HepG2 (cell line): Measurements from ENCODE around the gene PPM1H. TPM values are rescaled to one million over a fixed set of nuclear protein-coding genes. Genes with fewer than 3 reads are reported as not detected.

Source experiments
- ATAC-seq: fragments of 200-7000 bp; cut with Tn5 transposase; 3 replicates; pipeline ENCODE4 v1.9.1; 2020; ENCODE audit warnings: mild to moderate bottlenecking, moderate library complexity
- BruUV-seq: library from RNA; stranded (reverse); fragments of 400-500 nt; replicated peaks from 2 replicates; lab custom pipeline; 2021; lab: Mats Ljungman, UMichigan
- CTCF ChIA-PET: fragments of 300-600 bp; formaldehyde crosslinking; extraction: SDS; loops from one replicate; lab custom pipeline; 2021; ENCODE audit warnings: low total read pairs, inconsistent platforms, low intra/inter-chr PET ratio; lab: Yijun Ruan, JAX
- POLR2A ChIA-PET: fragments of 350-600 bp; sonication (Branson Sonifier 250); formaldehyde crosslinking; loops from one replicate; lab custom pipeline; 2020; ENCODE audit warnings: antibody characterized with exemption, inconsistent platforms; lab: Yijun Ruan, JAX
- DNase-seq: peaks from one replicate; pipeline ENCODE4 v3.0.0-alpha.2; 2015; ENCODE audit warnings: low spot score
- FAIRE-seq: peaks from 3 replicates; lab custom pipeline; 2011; peaks lifted over from hg19 to GRCh38; lab: Jason Lieb, UNC
- H2AFZ ChIP-seq: one replicate; pipeline ENCODE4 v1.6.1; 2011; ENCODE audit warnings: low read length, inconsistent platforms
- H3K27ac ChIP-seq: fragments of 300-600 bp; 3 replicates; pipeline ENCODE4 v1.8.0; 2011; ENCODE audit warnings: mixed run types, mild to moderate bottlenecking, mixed read lengths, low read length, inconsistent platforms; ENCODE audit not compliant: insufficient read depth; ENCODE audit errors: extremely low read length
- H3K27me3 ChIP-seq, 2 experiments: fragments of 200-600 bp in 1 of 2; 2 replicates in 1 of 2; 3 replicates in 1 of 2; pipeline versions ENCODE4 v1.6.0 to v1.8.0; 2011; ENCODE audit warnings: low read length in 2 of 2, mild to moderate bottlenecking in 2 of 2, moderate library complexity in 2 of 2, inconsistent platforms in 1 of 2; ENCODE audit not compliant: insufficient read depth in 2 of 2, control insufficient read depth in 1 of 2
- H3K36me3 ChIP-seq, 2 experiments: fragments of 200-600 bp in 1 of 2; replicated peaks in 1 of 2; 2 replicates in 1 of 2; 3 replicates in 1 of 2; pipeline versions ENCODE4 v1.5.1 to v1.8.0; 2011; ENCODE audit warnings: low read length in 2 of 2, inconsistent platforms in 1 of 2; ENCODE audit not compliant: insufficient read depth in 2 of 2, control insufficient read depth in 1 of 2
- H3K4me1 ChIP-seq: 2 replicates; pipeline ENCODE4 v1.5.1; 2012; ENCODE audit warnings: low read length, inconsistent platforms; ENCODE audit not compliant: insufficient read depth
- H3K4me2 ChIP-seq: 2 replicates; pipeline ENCODE4 v1.6.0; 2011; ENCODE audit warnings: low read depth, low read length, inconsistent platforms
- H3K4me3 ChIP-seq, 3 experiments: fragments of 200-600 bp in 1 of 3; sonication (generic), shearing (Covaris generic) in 1 of 3; replicated peaks in 1 of 3; 2 replicates each; pipeline ENCODE4 v1.5.1; 2011 to 2016; ENCODE audit warnings: low read length in 3 of 3, inconsistent platforms in 2 of 3, low read depth in 2 of 3, mild to moderate bottlenecking in 2 of 3, control low read depth in 1 of 3, mixed read lengths in 1 of 3; ENCODE audit not compliant: insufficient read depth in 1 of 3
- H3K79me2 ChIP-seq: one replicate; pipeline ENCODE4 v1.6.1; 2011; ENCODE audit warnings: low read length, inconsistent platforms; ENCODE audit not compliant: insufficient read depth
- H3K9ac ChIP-seq: 2 replicates; pipeline ENCODE4 v1.6.0; 2011; ENCODE audit warnings: mild to moderate bottlenecking, low read depth, low read length, inconsistent platforms; ENCODE audit not compliant: insufficient read depth
- H3K9me3 ChIP-seq: 2 replicates; pipeline ENCODE4 v1.5.1; 2012; ENCODE audit warnings: mild to moderate bottlenecking, low read length
- H4K20me1 ChIP-seq: 2 replicates; pipeline ENCODE4 v1.6.0; 2011; ENCODE audit warnings: inconsistent platforms, mild to moderate bottlenecking, low read length, moderate library complexity; ENCODE audit not compliant: insufficient read depth
- FOXO1 ChIP-seq: sonication (generic); formaldehyde crosslinking; IDR thresholded peaks from 2 replicates; pipeline ENCODE4 v1.4.0; 2020; ENCODE audit warnings: missing genetic modification reagents
- ISL2 ChIP-seq: sonication (generic); formaldehyde crosslinking; IDR thresholded peaks from 2 replicates; pipeline ENCODE4 v1.5.0; 2020; ENCODE audit warnings: missing genetic modification reagents
- JUND ChIP-seq: sonication (generic); formaldehyde crosslinking; IDR thresholded peaks from 2 replicates; pipeline ENCODE4 v1.8.0; 2022; ENCODE audit warnings: mild to moderate bottlenecking, missing genetic modification reagents
- KDM1A ChIP-seq: IDR thresholded peaks from 2 replicates; pipeline ENCODE4 v1.6.1; 2016; ENCODE audit warnings: missing compliant biosample characterization
- NFRKB ChIP-seq: fragments of 450-650 bp; IDR thresholded peaks from 2 replicates; pipeline ENCODE4 v1.6.1; 2017
- ZNF256 ChIP-seq: sonication (generic); formaldehyde crosslinking; conservative IDR thresholded peaks from 2 replicates; pipeline ENCODE4 v1.4.0; 2020; ENCODE audit warnings: missing genetic modification reagents
- ZNF562 ChIP-seq: sonication (generic); formaldehyde crosslinking; IDR thresholded peaks from 2 replicates; pipeline ENCODE4 v1.8.0; 2022; ENCODE audit warnings: missing genetic modification reagents, borderline replicate concordance
- ZNF572 ChIP-seq: sonication (generic); formaldehyde crosslinking; IDR thresholded peaks from 2 replicates; pipeline ENCODE4 v1.5.1; 2020; ENCODE audit warnings: mild to moderate bottlenecking, missing genetic modification reagents
- ZNF775 ChIP-seq: sonication (generic); formaldehyde crosslinking; IDR thresholded peaks from 2 replicates; pipeline ENCODE4 v1.4.0; 2020; ENCODE audit warnings: missing genetic modification reagents, mild to moderate bottlenecking, moderate library complexity, borderline replicate concordance
- WGBS: methylation state at CpG from one replicate; pipeline ENCODE4 v1.1.6; 2017; ENCODE audit warnings: low lambda C conversion rate; 5-methylcytosine and 5-hydroxymethylcytosine counted together
- in situ Hi-C: cut with HindIII; loops from 2 replicates; pipeline ENCODE4 v1.10.0; 2017; ENCODE audit warnings: low pct_unique_long_range_greater_than_20kb; ENCODE audit not compliant: extremely low pct_ligation_motif_present
- intact Hi-C: fragments of 100-400 bp; cut with micrococcal nuclease; formaldehyde crosslinking; loops from one replicate; pipeline ENCODE4 v1.10.0; 2022; ENCODE audit not compliant: unreplicated experiment
- polyA plus RNA-seq, 8 experiments: library from polyadenylated mRNA; depleted of rRNA in 3 of 8; stranded (reverse) in 7 of 8; unstranded in 1 of 8; fragments of >200 nt; fragmentation: Illumina TruSeq in 4 of 8; extraction: Trizol in 4 of 8; gene quantifications; 2 replicates each; pipeline versions ENCODE4 v1.2.1 to v1.2.3, GENCODE V29; 2011 to 2016; ENCODE audit warnings: low read depth in 4 of 8, missing spikeins in 1 of 8, mixed read lengths in 1 of 8; ENCODE audit not compliant: insufficient read depth in 1 of 8
- total RNA-seq, 5 experiments: library from RNA; depleted of rRNA; stranded (reverse); fragments of >200 nt; fragmentation: Illumina TruSeq; extraction: Trizol; gene quantifications; 2 replicates each; pipeline ENCODE4 v1.2.3, GENCODE V29; 2016; ENCODE audit warnings: low read depth in 1 of 5

Gene PPM1H
- total and polyA plus RNA-seq, 2 of the 13 experiments (the other 11 are each of a cell fraction or from before 2014, with no cell fraction given), result 29.1 to 38.1 TPM

DNA sequence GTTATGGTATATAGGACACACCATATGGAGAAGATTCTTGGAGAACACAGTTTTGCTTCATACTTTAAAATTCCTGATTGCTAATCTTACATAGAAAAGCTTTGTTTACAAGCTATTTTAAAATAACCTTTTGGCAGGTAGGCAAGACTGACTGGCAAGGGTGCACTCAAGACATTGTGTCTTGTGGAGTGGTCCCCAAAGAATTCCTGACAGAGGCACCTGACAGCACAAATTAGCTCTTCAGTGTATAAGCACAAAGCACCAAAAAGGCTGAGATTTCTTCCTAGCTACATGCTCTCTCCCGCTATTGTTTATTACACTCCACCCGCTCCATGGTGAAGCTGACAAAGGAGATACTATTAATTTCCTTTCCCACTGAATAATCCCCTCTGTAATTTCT is 329.0 kb downstream of the PPM1H start:
- CTCF ChIA-PET, result no interaction called here
- in situ Hi-C loops, result no loop called here

DNA sequence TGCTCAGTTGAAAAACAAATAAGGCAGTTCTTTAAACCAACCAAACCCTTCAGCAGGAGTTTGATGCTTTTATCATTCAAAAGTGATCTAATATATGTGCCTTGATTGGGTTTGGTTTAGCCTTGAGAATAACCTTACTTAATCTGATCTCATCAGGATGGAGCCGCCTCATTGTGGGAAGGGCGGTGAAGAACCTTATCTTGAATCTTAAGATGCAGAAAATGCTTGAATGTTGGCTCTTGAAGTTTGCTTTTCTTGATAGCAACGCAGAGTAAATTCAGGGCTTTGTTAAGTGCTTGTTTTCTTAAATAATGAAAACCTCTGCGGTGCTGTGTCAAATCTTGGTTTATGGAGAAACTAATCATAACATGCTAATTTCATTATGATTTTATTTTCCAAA is 330.1 kb downstream of the PPM1H start:
- ATAC-seq (no peak), FAIRE-seq (no peak), DNase-seq (no peak)
- Histone ChIP-seq H3K27ac (no peak overlapping the region), H2AFZ (no peak overlapping the region), H3K9me3 (no peaks in the 10 kb centered on the region), H3K4me1 (peaks cover 31% of the 10 kb centered on the region), H3K4me3 (peak overlapping the region; percentile 63 to 88 (median 76); a peak in 5 of 6 replicates), H3K36me3 (no peaks in the 10 kb centered on the region), H3K4me2 (peak overlapping the region; percentile 77), H3K9ac (0 out of 2 replicates have a peak overlapping the region, but pooled peaks have one; percentile 98), H4K20me1 (no peaks in the 10 kb centered on the region), H3K27me3 (no peaks in the 10 kb centered on the region; a peak in 1 of 5 replicates), H3K79me2 (peaks cover 28% of the 10 kb centered on the region)
- ChIA-PET POLR2A (interaction anchor here (1.0 to 2.2 kb wide), 2 partner anchors 11 to 14 kb away, joined by 3 to 6 read pairs; no protein-coding TSS in a partner anchor), CTCF (no interaction called here)
- TF ChIP-seq JUND (no peak), ZNF256 (CRISPR knock-in tag) (no peak), ZNF572 (no peak), ZNF562 (no peak), NFRKB (no peak), KDM1A (CRISPR knock-in tag) (no peak), ISL2 (no peak)
- no TSS peak for BruUV-seq
- in situ Hi-C loops (no loop called here), intact Hi-C loops (no loop called here)
- WGBS, result 92% methylated on average over 4 of the region's 4 CpGs

More for the DNA sequence above, 329.0 kb downstream of the PPM1H start:
- Histone ChIP-seq H3K4me3 (no peak overlapping the region), H3K9ac (no peak overlapping the region), H3K27me3 (no peaks in the 10 kb centered on the region; a peak in 1 of 5 replicates), H3K4me1 (peaks cover 39% of the 10 kb centered on the region), H3K79me2 (peaks cover 28% of the 10 kb centered on the region), H4K20me1 (no peaks in the 10 kb centered on the region), H3K4me2 (no peak overlapping the region), H3K36me3 (no peaks in the 10 kb centered on the region), H3K27ac (no peak overlapping the region), H3K9me3 (no peaks in the 10 kb centered on the region), H2AFZ (no peak overlapping the region)
- no peak for DNase-seq
- BruUV-seq, result no TSS peak
- POLR2A ChIA-PET, result interaction anchor here (1.0 to 2.2 kb wide), 2 partner anchors 9 to 12 kb away, joined by 3 to 6 read pairs; no protein-coding TSS in a partner anchor
- 96% methylated on average over 2 of the region's 2 CpGs for WGBS
- no peak for ATAC-seq
- no peak for FAIRE-seq
- TF ChIP-seq FOXO1 (CRISPR knock-in tag) (no peak), ZNF775 (CRISPR knock-in tag) (no peak)
- intact Hi-C loops, result no loop called here
